GM18511 (cell line): Measurements from ENCODE around the gene NR3C2.

Experiments used
- ATAC-seq: cut with Tn5 transposase; IDR thresholded peaks from one replicate; pipeline ENCODE4 v1.9.1; 2021; ENCODE audit warnings: mild to moderate bottlenecking, moderate library complexity; ENCODE audit not compliant: unreplicated experiment

The NR3C2 gene

GRCh38 chr4:148373093-148373492 is 69.1 kb downstream of the NR3C2 start:
- ATAC-seq, result no peak

- ATAC-seq, result no peak
Observed at GRCh38 chr4:148369919-148370318, 72.3 kb downstream of the NR3C2 start.

- no peak for ATAC-seq
Observed at GRCh38 chr4:148367756-148368155, 74.5 kb downstream of the NR3C2 start.

DNA sequence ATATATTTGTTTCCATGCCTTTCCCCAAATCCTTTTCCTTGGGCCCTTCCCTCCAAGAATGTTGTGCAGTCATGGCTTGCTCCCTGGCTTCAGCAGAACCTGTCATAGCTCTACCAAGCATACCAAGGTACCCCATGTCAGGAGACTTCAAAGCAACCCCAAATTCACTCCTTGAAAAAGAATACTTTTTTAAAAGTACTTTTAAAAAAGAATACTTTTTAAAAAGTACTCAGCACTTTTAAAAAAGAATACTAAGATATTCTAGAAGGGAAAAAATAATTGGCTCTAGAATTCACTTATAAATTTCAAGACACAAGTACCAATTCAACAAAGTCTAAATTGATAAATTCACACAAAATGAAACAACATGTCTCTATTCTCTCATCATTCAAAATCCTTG is 76.0 kb downstream of the NR3C2 start:
- no peak for ATAC-seq

DNA sequence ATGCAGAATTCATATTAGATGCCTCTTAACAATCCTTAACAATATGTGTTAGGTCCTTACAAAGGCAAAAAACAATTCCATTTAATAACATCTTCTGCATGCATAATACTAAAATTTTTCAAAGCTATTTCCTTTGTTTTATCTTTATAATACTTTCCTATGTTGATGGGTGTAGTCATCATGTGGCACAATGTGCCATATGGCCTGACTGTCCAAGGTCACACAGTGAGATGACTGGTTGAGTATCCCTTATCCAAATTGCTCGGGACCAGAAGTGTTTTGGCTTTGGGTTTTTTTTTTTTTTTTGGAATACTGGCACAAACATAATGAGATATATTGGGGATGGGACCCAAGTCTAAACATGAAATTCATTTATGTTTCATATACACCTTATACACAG is 77.7 kb downstream of the NR3C2 start:
- no peak for ATAC-seq

- ATAC-seq, result no peak
Observed at GRCh38 chr4:148359769-148360168, 82.4 kb downstream of the NR3C2 start.

GRCh38 chr4:148355442-148356123 is 86.6 kb downstream of the NR3C2 start:
- no peak for ATAC-seq

DNA sequence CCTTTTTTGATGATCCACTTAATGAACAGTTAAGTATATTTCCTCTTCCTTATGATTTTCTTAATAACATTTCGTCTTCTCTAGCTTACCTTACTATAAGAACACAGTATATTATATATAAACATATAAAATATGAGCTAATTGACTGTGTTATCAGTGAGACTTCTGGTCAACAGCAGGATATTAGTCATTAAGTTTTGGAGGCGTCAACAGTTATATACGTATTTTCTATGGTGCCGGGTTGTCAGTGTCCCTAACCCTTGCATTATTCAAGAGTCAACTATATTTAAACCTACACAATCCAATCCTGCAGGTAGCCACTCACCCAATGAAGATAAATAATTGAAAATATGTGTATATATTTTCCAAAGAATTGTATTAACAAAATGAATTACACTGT is 88.0 kb downstream of the NR3C2 start:
- ATAC-seq, result no peak

DNA sequence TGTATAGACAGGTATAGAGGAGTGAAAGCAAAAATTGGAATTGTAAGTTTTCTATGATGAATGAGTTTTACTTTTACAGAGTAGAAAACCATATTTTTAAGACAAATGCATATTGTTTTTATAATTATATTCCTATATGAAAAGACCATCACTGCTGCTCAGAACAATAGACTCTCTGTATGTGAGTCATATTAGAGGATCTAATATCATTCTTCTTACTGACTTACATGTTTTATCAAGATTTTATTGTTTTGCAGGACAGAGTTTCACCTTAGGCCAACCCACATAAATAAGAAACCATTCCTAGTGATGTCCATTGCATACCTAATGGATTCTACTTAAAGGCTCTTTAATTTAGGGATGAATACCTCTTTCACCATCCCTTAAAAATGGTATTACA is 88.6 kb downstream of the NR3C2 start:
- no peak for ATAC-seq

GRCh38 chr4:148349153-148349552 is 93.1 kb downstream of the NR3C2 start:
- ATAC-seq, result no peak

DNA sequence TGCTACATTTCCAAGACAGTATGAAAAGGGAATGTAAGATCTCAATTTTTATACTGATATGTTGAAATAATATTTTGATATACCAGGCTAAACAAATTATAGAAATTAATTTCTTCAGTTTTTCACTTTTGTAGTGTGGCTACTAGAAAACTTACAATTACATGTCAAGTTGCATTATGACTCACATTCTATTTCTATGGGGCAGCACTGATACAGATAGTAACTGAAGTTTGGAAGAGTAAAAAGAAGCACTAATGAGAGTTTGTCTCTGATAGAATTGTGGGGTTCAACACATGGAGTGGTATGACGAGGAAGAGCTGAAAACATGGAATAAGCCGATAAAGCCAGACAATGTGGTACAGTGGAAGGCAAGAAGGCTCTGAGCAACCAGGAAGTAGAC is 95.6 kb downstream of the NR3C2 start:
- no peak for ATAC-seq

DNA sequence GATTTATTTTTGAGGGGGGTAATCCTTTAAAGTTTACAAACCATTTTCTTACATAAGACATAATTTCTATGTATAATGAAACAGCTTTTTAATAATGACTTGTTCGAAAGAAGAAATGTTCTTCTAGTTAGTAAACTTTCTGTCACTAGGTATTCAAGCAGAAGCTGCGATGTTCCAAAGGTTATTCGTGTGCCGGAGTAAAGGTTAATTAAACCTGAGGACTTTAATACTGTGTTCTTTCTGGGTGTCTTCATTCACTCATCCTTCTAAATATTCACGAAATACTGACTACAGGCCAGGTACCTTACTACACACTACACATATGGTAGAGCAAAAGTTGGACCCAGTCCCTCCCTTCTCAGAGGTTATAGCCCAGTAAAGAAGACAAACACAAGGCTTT is 96.7 kb downstream of the NR3C2 start:
- ATAC-seq, result no peak

DNA sequence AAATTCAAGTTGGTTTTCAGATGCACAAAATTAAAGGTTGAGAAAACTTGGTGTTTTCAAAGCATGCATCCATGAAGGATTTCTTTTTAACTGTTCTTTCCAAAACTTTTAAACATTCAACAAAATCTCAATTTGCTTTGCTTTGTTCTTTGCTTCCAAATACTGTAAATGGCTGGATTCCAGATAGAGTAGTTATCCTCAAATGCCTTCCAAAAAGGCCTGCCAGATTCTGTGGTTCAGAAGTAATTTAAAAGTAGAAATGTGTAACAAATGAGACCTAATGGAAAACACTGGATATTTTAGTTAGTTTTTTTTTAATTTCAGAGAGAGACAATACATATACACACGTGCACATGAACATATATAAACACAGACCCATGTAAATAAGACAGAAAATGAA is 97.3 kb downstream of the NR3C2 start:
- ATAC-seq, result no peak

- ATAC-seq, result no peak
Observed at GRCh38 chr4:148344352-148344751, 97.9 kb downstream of the NR3C2 start.

- ATAC-seq, result no peak
Observed at GRCh38 chr4:148341980-148342800, 100.0 kb downstream of the NR3C2 start.

- ATAC-seq, result no peak
Observed at GRCh38 chr4:148335133-148335532, 107.1 kb downstream of the NR3C2 start.

DNA sequence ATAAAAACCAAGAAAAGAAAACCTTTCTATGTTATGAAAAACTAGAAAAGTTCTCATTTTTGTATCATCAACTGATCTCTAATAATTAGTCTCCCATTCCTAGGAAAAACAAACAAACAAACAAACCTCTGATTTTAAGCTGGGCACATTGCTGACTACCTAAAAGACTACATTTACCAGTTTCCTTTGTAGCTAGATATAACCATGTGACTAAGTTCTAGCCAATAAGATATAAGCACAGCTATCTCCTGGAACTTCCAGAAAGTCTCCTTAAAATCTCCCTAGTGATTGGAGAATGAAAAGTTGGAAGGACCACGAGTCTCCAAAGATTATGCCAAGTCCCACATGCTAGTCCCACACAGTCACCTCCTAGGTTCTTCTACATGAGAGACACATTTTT is 108.9 kb downstream of the NR3C2 start:
- no peak for ATAC-seq

- no peak for ATAC-seq
Observed at GRCh38 chr4:148332486-148332885, 109.7 kb downstream of the NR3C2 start.

DNA sequence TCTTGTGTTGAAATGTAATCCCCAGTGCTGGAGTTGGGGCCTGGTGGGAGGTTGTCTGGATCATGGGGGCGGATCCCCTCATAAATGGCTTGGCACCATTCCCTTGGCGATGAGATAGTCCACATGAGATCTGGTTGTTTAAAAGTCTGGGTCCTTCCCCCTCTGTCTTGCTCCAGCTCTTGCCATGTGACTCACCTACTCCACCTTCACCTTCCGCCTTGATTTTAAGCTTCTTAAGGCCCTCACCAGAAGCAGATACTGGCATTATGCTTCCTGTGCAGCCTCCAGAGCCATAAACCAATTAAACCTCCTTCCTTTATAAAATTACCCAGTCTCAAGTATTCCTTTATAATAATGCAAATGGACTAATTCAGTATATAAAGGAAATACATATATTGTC is 111.5 kb downstream of the NR3C2 start:
- ATAC-seq, result no peak

- ATAC-seq, result no peak
Observed at GRCh38 chr4:148330161-148330560, 112.1 kb downstream of the NR3C2 start.

DNA sequence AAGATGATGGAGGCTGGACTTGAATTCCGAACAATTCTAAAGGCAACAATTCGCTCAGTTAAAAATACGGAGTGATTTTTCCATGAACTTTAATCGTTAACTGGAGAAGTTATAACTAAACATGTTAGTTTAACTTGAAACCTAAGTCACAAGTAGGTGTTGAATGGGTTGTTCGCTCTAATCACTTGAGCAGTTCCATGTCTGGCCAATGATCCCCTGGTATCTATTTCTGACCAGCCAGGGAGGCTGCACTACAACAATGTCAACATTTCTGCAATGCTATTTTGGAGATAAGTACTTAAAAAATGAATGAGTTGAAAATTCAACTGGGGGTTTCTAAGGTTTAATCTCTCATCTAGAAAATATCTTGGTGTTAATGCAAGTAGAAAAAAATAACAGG is 112.5 kb downstream of the NR3C2 start:
- ATAC-seq, result no peak

- no peak for ATAC-seq
Observed at GRCh38 chr4:148327683-148328082, 114.5 kb downstream of the NR3C2 start.
